ENCODE data around the gene IYD.
"Not testable (repeated sequence)": the region's sequence is repeated elsewhere in the genome, so short reads cannot be mapped to it uniquely, and the experiment has no call there.

Gene IYD

GRCh38 chr6:150352321-150353296 lies 16.2 kb upstream of the IYD start:
- DNase-seq, result no peak

GRCh38 chr6:150353445-150353844 lies 15.4 kb upstream of the IYD start:
- no peak for DNase-seq

- DNase-seq, result no peak
These were observed 13.8 kb upstream of the IYD start for GRCh38 chr6:150354754-150355571.

- DNase-seq, result no peak
These were observed 12.9 kb upstream of the IYD start for GRCh38 chr6:150355932-150356331.

GRCh38 chr6:150361876-150362275 lies 6.9 kb upstream of the IYD start:
- DNase-seq, result no peak

GRCh38 chr6:150363733-150364132 lies 5.1 kb upstream of the IYD start:
- no peak for DNase-seq

- DNase-seq, result no peak
These were observed 2.6 kb upstream of the IYD start for GRCh38 chr6:150366118-150366778.

GRCh38 chr6:150369408-150369807 lies 596 bp downstream of the IYD start:
- no peak for DNase-seq

- no peak for DNase-seq
These were observed 1.3 kb downstream of the IYD start for GRCh38 chr6:150370112-150370511.

GRCh38 chr6:150371356-150371755 lies 2.5 kb downstream of the IYD start:
- DNase-seq, result no peak

- DNase-seq, result no peak
These were observed 3.2 kb downstream of the IYD start for GRCh38 chr6:150372051-150372450.

- no peak for DNase-seq
These were observed 4.5 kb downstream of the IYD start for GRCh38 chr6:150373260-150373701.

GRCh38 chr6:150374346-150374745 lies 5.5 kb downstream of the IYD start:
- not testable (repeated sequence) for DNase-seq

- DNase-seq, result no peak
These were observed 8.5 kb downstream of the IYD start for GRCh38 chr6:150377211-150377781.

GRCh38 chr6:150380256-150380655 lies 11.4 kb downstream of the IYD start:
- DNase-seq, result no peak

GRCh38 chr6:150382171-150382570 lies 13.4 kb downstream of the IYD start:
- no peak for DNase-seq

- DNase-seq, result no peak
These were observed 22.6 kb downstream of the IYD start for GRCh38 chr6:150391414-150391813.

GRCh38 chr6:150391890-150392289 lies 23.1 kb downstream of the IYD start:
- DNase-seq, result no peak

GRCh38 chr6:150392452-150393220 lies 23.8 kb downstream of the IYD start:
- no peak for DNase-seq

GRCh38 chr6:150394053-150394898 lies 25.5 kb downstream of the IYD start:
- no peak for DNase-seq

- no peak for DNase-seq
These were observed 26.1 kb downstream of the IYD start for GRCh38 chr6:150394899-150395295.
